D721Med (cell line): ENCODE data around the gene ZC4H2.

ENCODE experiments used
- DNase-seq: peaks from one replicate; pipeline ENCODE4 v3.0.0; 2011; ENCODE audit warnings: low spot score; ENCODE audit not compliant: insufficient read length
- FAIRE-seq: peaks from 2 replicates; lab custom pipeline; 2011; peaks lifted over from hg19 to GRCh38; lab: Jason Lieb, UNC
- CTCF ChIP-seq: IDR thresholded peaks from 2 replicates; pipeline ENCODE4 v1.5.1; 2012; ENCODE audit warnings: mild to moderate bottlenecking, control low read depth; ENCODE audit not compliant: insufficient read depth; ENCODE audit errors: missing control alignments

The ZC4H2 gene

GRCh38 chrX:64977830-64978229, 1.6 kb upstream of the ZC4H2 start:
- no peak for FAIRE-seq
- no peak for DNase-seq
- no peak for TF ChIP-seq CTCF

- no peak for TF ChIP-seq CTCF
- no peak for FAIRE-seq
- DNase-seq: no peak
Measured at GRCh38 chrX:64977051-64977450, 801 bp upstream of the ZC4H2 start.

GRCh38 chrX:64976673-64977040, 407 bp upstream of the ZC4H2 start:
- DNase-seq: no peak
- no peak for TF ChIP-seq CTCF
- FAIRE-seq: no peak

GRCh38 chrX:64975491-64975890, 759 bp downstream of the ZC4H2 start:
- DNase-seq (no peak), FAIRE-seq (no peak)
- TF ChIP-seq CTCF: no peak

GRCh38 chrX:64925480-64925879, 50.8 kb downstream of the ZC4H2 start:
- TF ChIP-seq CTCF: no peak
- DNase-seq (no peak), FAIRE-seq (no peak)

- no peak for TF ChIP-seq CTCF
- FAIRE-seq (no peak), DNase-seq (no peak)
Measured at GRCh38 chrX:64908121-64908520, 68.1 kb downstream of the ZC4H2 start.

- TF ChIP-seq CTCF: no peak
- FAIRE-seq (no peak), DNase-seq (no peak)
Measured at GRCh38 chrX:64894454-64895038, 81.7 kb downstream of the ZC4H2 start.
